Measurements from ENCODE around the gene SOX12.
A peak's percentile ranks its signal among the peaks of the same experiment; 100 is the strongest.

Gene SOX12

GRCh38 chr20:300345-300990, 24.9 kb upstream of the SOX12 start:
- H3K27ac ChIP-seq = no peak overlapping the region

GRCh38 chr20:301886-302848, 23.2 kb upstream of the SOX12 start:
- no peak overlapping the region for H3K27ac ChIP-seq
- DNase-seq (ENCODE audit: low read depth, low spot score) = no peak

More at GRCh38 chr20:300345-300990, 24.9 kb upstream of the SOX12 start:
- no peak for DNase-seq (ENCODE audit: low read depth, low spot score)

- DNase-seq (ENCODE audit: low read depth, low spot score) = no peak
- H3K27ac ChIP-seq = no peak overlapping the region
Observed at GRCh38 chr20:305745-306144, 19.6 kb upstream of the SOX12 start.

GRCh38 chr20:308427-309038, 16.8 kb upstream of the SOX12 start:
- peak overlapping the region; percentile 67 for H3K27ac ChIP-seq
- DNase-seq (ENCODE audit: low read depth, low spot score) = no peak

GRCh38 chr20:309306-309840, 16.0 kb upstream of the SOX12 start:
- H3K27ac ChIP-seq = peak overlapping the region; percentile 67
- DNase-seq (ENCODE audit: low read depth, low spot score) = no peak

- peak overlapping the region; percentile 67 for H3K27ac ChIP-seq
- no peak for DNase-seq (ENCODE audit: low read depth, low spot score)
Observed at GRCh38 chr20:309841-310644, 15.3 kb upstream of the SOX12 start.

GRCh38 chr20:310645-311044, 14.7 kb upstream of the SOX12 start:
- peak overlapping the region; percentile 67 for H3K27ac ChIP-seq

GRCh38 chr20:311609-312008, 13.7 kb upstream of the SOX12 start:
- no peak overlapping the region for H3K27ac ChIP-seq
- no peak for DNase-seq (ENCODE audit: low read depth, low spot score)

More at GRCh38 chr20:310645-311044, 14.7 kb upstream of the SOX12 start:
- DNase-seq (ENCODE audit: low read depth, low spot score) = no peak

GRCh38 chr20:312067-312466, 13.3 kb upstream of the SOX12 start:
- no peak overlapping the region for H3K27ac ChIP-seq
- no peak for DNase-seq (ENCODE audit: low read depth, low spot score)

GRCh38 chr20:312866-313265, 12.5 kb upstream of the SOX12 start:
- H3K27ac ChIP-seq = no peak overlapping the region
- no peak for DNase-seq (ENCODE audit: low read depth, low spot score)

GRCh38 chr20:313402-313801, 11.9 kb upstream of the SOX12 start:
- no peak overlapping the region for H3K27ac ChIP-seq
- no peak for DNase-seq (ENCODE audit: low read depth, low spot score)

GRCh38 chr20:313948-314347, 11.4 kb upstream of the SOX12 start:
- no peak for DNase-seq (ENCODE audit: low read depth, low spot score)
- H3K27ac ChIP-seq = no peak overlapping the region

GRCh38 chr20:316316-317068, 8.9 kb upstream of the SOX12 start:
- H3K27ac ChIP-seq = no peak overlapping the region

GRCh38 chr20:324177-325044, 941 bp upstream of the SOX12 start:
- peak overlapping the region; percentile 89 for H3K27ac ChIP-seq
- peak; percentile 33 for DNase-seq (ENCODE audit: low read depth, low spot score)

More at GRCh38 chr20:316316-317068, 8.9 kb upstream of the SOX12 start:
- no peak for DNase-seq (ENCODE audit: low read depth, low spot score)

- no peak for DNase-seq (ENCODE audit: low read depth, low spot score)
- peak overlapping the region; percentile 89 for H3K27ac ChIP-seq
Observed at GRCh38 chr20:325889-326644, 715 bp downstream of the SOX12 start.

GRCh38 chr20:326645-327185, 1.4 kb downstream of the SOX12 start:
- peak overlapping the region; percentile 89 for H3K27ac ChIP-seq
- DNase-seq (ENCODE audit: low read depth, low spot score) = no peak
